Activated effector memory CD4-positive, alpha-beta T cell treated with Interleukin-2 at 50 U/mL for 16 hours (primary cell): Measurements from ENCODE around the gene PEX10.

Source experiments
- DNase-seq: peaks from one replicate; pipeline ENCODE4 v3.0.0-alpha.2; 2020

Gene PEX10

DNA sequence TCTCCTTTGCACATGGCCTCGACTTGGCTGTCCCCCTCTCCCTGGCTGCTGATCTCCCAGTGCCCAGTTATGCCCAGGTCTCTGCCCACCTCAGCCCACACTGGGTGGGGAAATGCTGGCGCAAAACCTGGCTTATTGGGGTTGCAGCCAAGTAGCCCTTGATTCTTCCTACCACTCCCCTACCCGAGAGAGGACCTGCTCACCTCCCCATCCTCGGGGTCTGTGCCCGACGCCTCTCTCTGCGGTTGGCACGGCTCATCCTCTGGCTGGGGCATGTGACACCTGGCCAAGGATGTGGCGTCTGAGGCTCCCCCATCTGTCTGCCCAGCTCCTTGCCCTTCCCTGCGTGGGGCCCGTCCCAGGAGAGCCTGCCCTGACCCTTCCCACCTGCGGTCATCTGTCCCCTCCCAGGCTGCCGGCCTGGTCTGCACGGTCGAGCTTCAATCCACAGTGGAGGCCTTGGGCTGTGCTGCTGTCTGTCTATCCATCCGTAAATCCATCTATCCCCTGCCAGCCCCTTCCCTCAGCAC is 6.5 kb upstream of the PEX10 start:
- no peak for DNase-seq

DNA sequence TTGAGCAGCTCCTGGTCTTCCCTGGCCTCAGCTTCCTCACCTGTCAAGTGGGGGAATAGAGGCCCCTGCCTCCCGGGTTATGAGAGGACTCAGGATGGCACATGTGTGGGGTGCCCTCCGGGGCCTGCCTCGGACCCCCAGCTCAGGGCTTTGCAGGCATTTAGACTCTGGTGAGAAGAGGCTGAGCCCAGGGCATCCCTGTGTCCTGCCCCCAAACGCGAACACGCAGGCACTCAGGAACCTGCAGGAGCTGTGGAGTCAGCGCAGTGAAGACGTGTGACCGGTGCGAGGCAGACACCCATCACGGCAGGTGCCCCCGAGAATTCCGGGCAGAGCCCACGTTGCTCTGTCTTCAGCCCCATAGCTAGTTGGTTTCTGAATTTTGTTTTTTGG is 5.5 kb upstream of the PEX10 start:
- DNase-seq = no peak

- DNase-seq = no peak
These were observed 4.9 kb upstream of the PEX10 start for GRCh38 chr1:2417083-2417832.

- DNase-seq = peak; percentile 29
These were observed 4.0 kb upstream of the PEX10 start for GRCh38 chr1:2416403-2416802.

DNA sequence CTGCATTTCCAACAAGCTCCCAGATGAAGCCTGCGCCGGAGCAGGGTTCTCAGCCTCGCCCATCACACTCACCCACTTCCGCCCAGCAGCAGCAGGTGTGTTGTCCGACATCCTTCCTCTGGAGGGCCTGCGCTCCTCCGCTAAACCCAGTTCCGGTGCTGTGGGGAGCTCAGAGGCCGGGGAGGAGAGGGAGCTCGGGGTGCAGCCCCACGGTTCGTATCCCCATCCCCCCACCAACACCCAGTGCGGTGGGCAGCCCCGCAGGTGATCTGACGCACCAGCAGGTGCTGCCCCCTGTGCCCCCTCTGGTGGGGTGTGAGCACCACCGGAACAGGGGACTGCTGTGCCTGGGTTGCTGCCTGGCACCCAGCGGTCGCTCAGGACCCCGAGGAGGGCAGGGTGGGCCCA is 3.4 kb upstream of the PEX10 start:
- peak; percentile 56 for DNase-seq

DNA sequence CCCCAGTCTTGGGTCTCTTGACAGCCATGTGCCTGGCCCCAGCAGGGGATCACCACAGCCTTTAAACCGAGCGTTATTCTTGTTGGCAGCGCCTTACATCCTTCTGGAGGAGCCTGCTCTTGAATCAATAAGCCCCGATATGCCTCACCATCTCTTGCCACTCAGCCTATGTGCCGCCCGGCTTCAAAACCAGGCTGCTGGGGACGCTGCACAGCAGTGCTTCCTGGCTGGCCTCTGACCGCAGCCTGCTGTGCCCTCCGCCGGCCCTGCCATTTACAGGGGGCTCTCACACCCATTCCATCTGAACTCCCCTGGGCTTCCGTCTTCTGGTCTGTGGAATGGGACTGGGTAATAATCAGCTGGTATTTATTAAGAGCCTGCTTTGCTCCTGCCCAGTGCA is 3.0 kb upstream of the PEX10 start:
- DNase-seq = no peak

- DNase-seq = peak; percentile 72
These were observed 2.1 kb upstream of the PEX10 start for GRCh38 chr1:2414297-2414958.

- peak; percentile 8 for DNase-seq
These were observed 1.3 kb upstream of the PEX10 start for GRCh38 chr1:2413495-2414296.

- no peak for DNase-seq
These were observed 570 bp upstream of the PEX10 start for GRCh38 chr1:2412773-2413494.

DNA sequence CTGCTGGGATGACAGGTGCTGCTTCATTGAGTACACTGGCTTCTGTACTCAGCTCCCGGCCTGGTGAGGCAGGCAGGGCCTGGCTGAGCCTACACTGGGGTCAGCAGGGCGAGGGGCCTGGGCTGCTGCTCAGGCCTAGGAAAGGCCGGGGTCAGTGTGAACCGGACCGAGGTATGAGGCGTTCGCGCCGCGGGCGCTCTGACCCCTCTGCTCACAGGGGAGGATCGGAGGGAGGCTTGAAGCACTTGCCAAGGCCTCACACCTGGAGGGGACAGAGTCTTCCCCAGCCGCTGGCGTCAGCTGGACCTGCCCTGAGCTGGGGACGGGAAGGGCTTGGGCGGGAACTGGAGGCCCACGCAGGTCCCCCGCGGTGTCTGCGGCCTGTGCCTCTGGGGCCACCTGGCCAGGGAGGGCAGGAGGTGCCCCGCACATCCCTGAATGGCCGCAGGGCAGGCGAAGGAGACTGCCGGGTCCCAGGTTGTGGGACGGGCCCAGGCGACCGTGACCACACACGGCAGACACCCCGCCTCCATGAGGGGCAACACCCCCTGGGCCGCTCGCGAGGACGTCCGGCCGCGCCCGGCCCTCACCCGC is 466 bp downstream of the PEX10 start:
- no peak for DNase-seq

DNA sequence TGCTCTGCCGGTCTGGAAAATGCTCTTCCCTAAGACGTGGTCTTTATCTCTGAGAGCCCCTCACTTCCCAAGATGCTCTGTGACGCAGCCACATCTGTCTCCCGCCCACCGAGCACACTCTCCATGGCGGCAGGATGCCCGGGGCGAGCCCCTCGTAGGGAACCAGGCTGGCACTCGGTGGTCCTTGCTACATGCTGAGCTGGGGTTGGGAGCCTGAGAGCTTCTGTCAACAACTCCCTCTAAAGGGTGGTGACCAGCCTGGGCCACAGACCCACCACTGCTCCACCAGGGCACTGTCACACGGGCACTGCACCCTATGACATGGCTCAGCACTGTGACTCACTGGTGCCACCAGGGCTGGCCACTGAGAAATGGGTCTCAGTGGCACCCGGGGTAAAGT is 2.6 kb downstream of the PEX10 start:
- DNase-seq = no peak

DNA sequence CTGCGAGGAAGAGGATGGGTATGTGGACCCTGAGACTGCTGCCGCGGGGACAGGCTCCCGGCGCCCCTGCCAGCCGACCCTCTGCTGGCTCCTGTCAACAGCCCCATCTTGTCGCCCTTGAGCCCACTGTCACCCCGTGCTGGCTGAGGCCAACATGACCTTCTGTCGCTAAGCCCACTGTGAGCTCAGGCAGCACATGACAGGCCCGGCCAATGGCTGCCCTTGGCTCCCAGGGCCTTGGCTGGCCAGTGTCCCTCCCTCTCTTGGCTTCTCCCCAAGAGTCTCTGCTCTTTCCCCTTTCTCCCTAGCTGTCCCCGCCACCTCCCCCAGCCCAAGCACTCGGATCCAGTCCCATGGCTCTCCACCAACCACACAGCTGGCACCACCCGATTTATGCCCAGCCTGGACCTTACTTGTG is 3.5 kb downstream of the PEX10 start:
- DNase-seq = no peak

DNA sequence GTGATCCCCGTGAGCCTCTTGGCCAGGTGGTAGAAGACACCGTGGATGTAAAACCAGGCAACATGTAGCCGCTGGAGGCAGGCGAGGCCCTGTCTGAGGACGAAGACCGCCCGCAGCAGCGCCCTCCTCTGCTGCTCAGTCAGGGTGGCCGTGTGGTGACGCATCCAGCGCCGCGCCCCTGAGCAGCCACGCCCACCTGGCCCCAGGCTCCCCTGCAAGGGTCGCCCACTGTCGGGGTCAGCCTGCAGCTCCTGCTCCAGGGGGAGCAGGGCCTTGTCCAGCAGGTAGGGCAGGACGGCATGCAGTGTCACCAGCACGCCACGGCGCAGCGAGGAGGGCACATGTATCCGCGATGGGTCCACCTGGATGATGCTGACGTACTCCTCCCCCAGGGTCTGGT is 3.9 kb downstream of the PEX10 start:
- DNase-seq = no peak

- DNase-seq = no peak
These were observed 4.4 kb downstream of the PEX10 start for GRCh38 chr1:2407991-2408275.

DNA sequence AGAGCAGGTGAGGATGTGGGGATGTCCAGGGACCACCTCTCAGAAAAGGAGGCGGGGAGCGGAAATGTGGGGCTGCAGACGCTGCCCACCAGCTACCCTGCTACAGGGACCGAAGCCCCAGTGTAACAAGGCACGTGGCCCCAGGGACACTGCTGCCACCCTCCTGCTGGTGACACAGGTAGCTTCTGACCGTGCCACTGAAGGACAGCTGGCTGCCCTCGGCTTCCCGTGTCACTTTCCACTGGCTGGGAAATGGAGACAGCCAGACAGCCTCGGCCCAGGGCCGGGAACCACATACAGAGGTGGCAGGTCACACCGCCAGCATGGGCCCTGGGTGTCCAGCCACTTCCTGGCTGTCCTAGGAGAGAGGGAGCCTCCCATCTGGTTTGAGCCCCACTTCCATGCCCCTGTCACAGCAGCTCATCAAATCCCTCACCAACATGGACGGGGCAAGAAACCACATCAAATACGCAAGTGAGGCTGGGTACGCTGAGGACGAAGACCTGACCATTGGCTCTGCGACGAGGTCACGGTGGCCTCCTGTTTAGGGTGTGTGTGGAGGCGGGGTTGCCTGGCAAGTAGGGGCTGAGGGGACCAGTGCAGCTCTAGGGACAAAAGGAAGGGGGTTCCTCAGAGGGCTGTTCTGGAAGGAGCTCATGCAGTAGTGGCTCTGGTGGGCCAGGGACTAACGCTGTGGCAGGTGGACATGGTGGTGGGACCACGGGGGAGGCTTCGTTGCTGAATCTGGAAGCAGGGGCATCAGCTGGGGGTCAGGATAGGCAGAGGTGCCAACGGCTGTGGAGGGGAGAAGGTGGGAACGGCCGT is 5.0 kb downstream of the PEX10 start:
- no peak for DNase-seq

DNA sequence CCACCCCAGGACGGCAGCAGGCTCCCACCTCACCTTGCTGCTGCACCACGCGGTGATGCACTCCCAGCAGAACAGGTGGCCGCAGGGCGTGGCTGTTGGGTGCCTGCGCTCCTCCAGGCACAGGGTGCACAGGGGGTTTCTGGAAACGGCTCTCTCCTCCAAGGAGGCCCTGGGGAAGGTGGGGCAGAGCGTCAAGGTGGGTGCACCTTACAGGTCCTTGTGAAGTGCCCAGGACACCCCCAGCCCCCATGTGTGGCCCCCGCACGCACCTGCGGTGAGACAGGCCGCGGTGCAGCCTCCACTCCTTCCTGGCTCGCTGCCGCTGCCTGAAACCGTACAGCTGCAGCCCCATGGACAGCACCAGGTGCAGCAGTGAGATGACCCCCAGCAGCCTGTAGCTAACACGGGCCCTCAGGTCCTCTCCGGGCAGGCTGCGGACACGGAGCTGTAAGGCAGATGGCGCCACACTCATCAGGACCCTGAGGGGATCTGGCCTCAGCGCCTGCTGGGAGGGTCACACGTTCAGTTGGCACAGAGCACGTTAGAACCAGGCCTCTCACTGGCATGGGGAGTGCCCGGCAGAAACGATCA is 5.8 kb downstream of the PEX10 start:
- no peak for DNase-seq

GRCh38 chr1:2405588-2406295 is 6.6 kb downstream of the PEX10 start:
- DNase-seq = no peak

GRCh38 chr1:2404890-2405511 is 7.4 kb downstream of the PEX10 start:
- DNase-seq = no peak

GRCh38 chr1:2404142-2404889 is 8.0 kb downstream of the PEX10 start:
- no peak for DNase-seq

DNA sequence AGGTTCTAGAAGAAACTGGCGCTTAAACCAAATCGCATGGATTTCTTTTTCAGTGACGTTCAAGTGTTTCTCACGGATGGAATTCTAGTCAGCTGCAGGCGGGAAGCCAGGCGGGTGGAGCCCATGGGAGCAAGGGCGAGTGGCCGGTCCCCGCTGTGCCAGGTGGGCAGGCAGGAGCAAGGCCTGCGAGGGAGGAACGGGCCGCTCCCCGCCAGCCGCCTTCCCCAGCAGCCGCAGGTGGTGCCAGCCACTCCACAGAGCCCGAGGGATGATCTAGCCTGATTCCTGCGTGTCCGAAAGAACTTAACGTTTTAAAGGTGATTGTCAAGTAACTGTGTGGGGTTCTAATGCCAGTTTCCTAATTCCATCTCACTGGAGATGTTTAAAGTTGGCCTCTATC is 9.1 kb downstream of the PEX10 start:
- DNase-seq = no peak
